DOHH2 (cell line): Measurements from ENCODE around the gene TMCC3.

Experiments
- H3F3A ChIP-seq: fragments of 200-600 bp; sonication (generic), shearing (Covaris generic); 2 replicates; pipeline ENCODE4 v1.6.0; 2016; ENCODE audit warnings: antibody characterized with exemption, mild to moderate bottlenecking; ENCODE audit not compliant: control insufficient read depth, insufficient read depth
- H3K27ac ChIP-seq: fragments of 200-600 bp; sonication (generic); 2 replicates; pipeline ENCODE4 v1.5.1; 2014; ENCODE audit warnings: low read depth, mild to moderate bottlenecking, low read length, moderate library complexity
- H3K27me3 ChIP-seq: fragments of 200-600 bp; sonication (generic); 2 replicates; pipeline ENCODE4 v1.6.1; 2014; ENCODE audit warnings: mild to moderate bottlenecking, low read length, mixed read lengths; ENCODE audit not compliant: control insufficient read depth
- H3K36me3 ChIP-seq: fragments of 200-600 bp; sonication (generic); 2 replicates; pipeline ENCODE4 v1.6.1; 2014; ENCODE audit warnings: mild to moderate bottlenecking, low read length, moderate library complexity, mixed read lengths; ENCODE audit not compliant: control insufficient read depth
- H3K4me1 ChIP-seq: fragments of 200-600 bp; sonication (generic); 2 replicates; pipeline ENCODE4 v1.6.1; 2014; ENCODE audit warnings: mild to moderate bottlenecking, low read length, mixed read lengths; ENCODE audit not compliant: control insufficient read depth
- H3K4me2 ChIP-seq: fragments of 200-600 bp; sonication (generic); 2 replicates; pipeline ENCODE4 v1.6.0; 2014; ENCODE audit warnings: mild to moderate bottlenecking, low read length, moderate library complexity
- H3K4me3 ChIP-seq: fragments of 200-600 bp; sonication (generic); 2 replicates; pipeline ENCODE4 v1.5.1; 2014; ENCODE audit warnings: mild to moderate bottlenecking, low read length, mixed read lengths
- H3K79me2 ChIP-seq: fragments of 200-600 bp; sonication (generic); 2 replicates; pipeline ENCODE4 v1.6.1; 2014; ENCODE audit warnings: mild to moderate bottlenecking, low read length, mixed read lengths; ENCODE audit not compliant: control insufficient read depth
- H3K9me2 ChIP-seq: fragments of 200-600 bp; sonication (generic); replicated peaks from 2 replicates; pipeline ENCODE4 v1.6.1; 2014; ENCODE audit warnings: mild to moderate bottlenecking, low read length, mixed read lengths; ENCODE audit not compliant: control insufficient read depth
- H3K9me3 ChIP-seq: fragments of 200-600 bp; sonication (generic); 2 replicates; pipeline ENCODE4 v1.6.1; 2014; ENCODE audit warnings: antibody characterized with exemption, low read length, mixed read lengths; ENCODE audit not compliant: control insufficient read depth, insufficient read depth
- H4K20me1 ChIP-seq: fragments of 200-600 bp; sonication (generic); 2 replicates; pipeline ENCODE4 v1.6.0; 2014; ENCODE audit warnings: low read depth, mild to moderate bottlenecking, antibody characterized with exemption, low read length, moderate library complexity; ENCODE audit not compliant: control insufficient read depth, insufficient read depth
- EZH2phosphoT487 ChIP-seq: fragments of 200-600 bp; sonication (generic); IDR thresholded peaks from 2 replicates; pipeline ENCODE4 v1.6.1; 2017; ENCODE audit warnings: borderline replicate concordance, mild to moderate bottlenecking, antibody characterized with exemption, low read length, moderate library complexity, mixed read lengths
- TF ChIP-seq, protein P1 (sequence below): fragments of 200-600 bp; sonication (generic); IDR thresholded peaks from one replicate; pipeline ENCODE4 v1.5.1; 2014; ENCODE audit warnings: antibody characterized with exemption, mild to moderate bottlenecking, low read depth, low read length; ENCODE audit not compliant: poor library complexity, severe bottlenecking

Gene TMCC3

DNA sequence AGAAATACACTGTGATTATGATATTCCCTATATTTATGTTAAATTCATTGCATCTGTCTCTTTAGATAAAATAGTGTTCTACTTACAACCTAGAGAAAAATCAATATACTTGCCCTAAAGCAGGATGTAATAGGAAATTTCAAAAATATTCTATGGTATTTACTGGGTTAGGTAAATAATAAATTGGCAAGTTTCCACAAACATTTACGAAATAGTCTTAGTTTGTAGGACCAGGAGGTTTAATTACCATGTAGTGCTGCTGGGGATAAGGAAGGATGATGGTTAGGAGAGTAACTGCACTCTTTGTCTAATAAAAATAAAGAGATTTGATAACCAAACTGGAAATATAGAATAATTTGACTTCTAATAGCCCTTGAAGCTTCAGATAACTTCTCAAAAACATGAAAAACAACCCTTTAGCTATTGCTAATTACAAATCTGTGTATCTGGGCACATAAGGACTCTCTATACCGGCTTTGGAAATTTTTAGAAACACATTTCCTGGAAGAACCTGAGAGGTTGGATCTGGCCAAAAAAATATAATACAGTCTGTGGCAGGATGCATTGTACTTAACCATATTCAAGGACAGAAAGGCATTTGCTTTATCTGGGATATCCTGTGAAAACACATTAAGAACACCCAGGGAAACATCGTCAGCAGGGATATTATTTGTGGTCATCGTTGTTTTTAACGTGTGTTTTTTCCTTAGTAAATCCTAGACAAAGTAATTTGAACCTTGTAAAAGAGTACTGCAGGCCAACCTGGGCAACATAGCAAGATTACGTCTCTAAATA lies 36.7 kb upstream of the TMCC3 start:
- H3K4me2 ChIP-seq = no peak overlapping the region
- no peaks in the 10 kb centered on the region for H3K9me3 ChIP-seq
- no peak for TF ChIP-seq EZH2phosphoT487
- TF ChIP-seq, protein P1, sequence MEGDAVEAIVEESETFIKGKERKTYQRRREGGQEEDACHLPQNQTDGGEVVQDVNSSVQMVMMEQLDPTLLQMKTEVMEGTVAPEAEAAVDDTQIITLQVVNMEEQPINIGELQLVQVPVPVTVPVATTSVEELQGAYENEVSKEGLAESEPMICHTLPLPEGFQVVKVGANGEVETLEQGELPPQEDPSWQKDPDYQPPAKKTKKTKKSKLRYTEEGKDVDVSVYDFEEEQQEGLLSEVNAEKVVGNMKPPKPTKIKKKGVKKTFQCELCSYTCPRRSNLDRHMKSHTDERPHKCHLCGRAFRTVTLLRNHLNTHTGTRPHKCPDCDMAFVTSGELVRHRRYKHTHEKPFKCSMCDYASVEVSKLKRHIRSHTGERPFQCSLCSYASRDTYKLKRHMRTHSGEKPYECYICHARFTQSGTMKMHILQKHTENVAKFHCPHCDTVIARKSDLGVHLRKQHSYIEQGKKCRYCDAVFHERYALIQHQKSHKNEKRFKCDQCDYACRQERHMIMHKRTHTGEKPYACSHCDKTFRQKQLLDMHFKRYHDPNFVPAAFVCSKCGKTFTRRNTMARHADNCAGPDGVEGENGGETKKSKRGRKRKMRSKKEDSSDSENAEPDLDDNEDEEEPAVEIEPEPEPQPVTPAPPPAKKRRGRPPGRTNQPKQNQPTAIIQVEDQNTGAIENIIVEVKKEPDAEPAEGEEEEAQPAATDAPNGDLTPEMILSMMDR = no peak
- no peak overlapping the region for H3K27ac ChIP-seq
- no peaks in the 10 kb centered on the region for H3K36me3 ChIP-seq
- peaks cover 15% of the 10 kb centered on the region for H3K4me1 ChIP-seq
- no peaks in the 10 kb centered on the region for H3K79me2 ChIP-seq
- H3F3A ChIP-seq = no peaks in the 10 kb centered on the region
- no peaks in the 10 kb centered on the region for H3K9me2 ChIP-seq
- H3K27me3 ChIP-seq = 0 out of 2 replicates have a peak, but pooled peaks cover 6% of the 10 kb centered on the region
- H3K4me3 ChIP-seq = no peak overlapping the region
- no peaks in the 10 kb centered on the region for H4K20me1 ChIP-seq

DNA sequence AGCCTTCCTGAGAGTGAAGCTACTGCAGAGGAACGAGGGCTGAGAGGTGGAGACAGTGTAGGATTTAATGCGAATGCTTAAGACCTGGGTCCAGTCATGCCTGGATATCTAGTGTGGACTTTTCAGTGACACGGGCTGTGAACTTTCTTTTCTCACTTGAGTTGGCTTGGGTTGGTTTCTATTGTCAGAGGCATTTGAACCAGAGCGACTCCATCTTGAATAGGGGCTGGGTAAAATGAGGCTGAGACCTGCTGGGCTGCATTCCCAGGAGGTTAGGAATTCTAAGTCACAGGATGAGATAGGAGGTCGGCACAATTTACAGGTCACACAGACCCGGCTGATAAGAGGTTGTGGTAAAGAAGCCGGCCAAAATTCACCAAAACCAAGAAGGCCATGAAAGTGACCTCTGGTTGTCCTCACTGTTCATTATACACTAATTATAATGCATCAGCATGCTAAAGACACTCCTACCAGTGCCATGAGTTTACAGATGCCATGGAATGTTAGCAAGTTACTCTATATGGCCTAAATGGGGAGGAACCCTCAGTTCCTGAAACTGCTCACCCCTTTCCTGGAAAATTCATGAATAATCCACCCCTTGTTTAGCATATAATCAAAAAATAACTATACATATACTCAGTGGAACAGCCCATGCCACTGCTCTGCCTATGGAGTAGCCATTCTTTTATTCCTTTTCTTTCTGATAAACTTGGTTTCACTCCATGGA lies 34.2 kb upstream of the TMCC3 start:
- no peaks in the 10 kb centered on the region for H3F3A ChIP-seq
- H3K9me3 ChIP-seq = no peaks in the 10 kb centered on the region
- no peaks in the 10 kb centered on the region for H3K27me3 ChIP-seq
- H3K27ac ChIP-seq = no peak overlapping the region
- H3K4me1 ChIP-seq = peaks cover 15% of the 10 kb centered on the region
- TF ChIP-seq EZH2phosphoT487 = no peak
- TF ChIP-seq, protein P1 = no peak
- H3K4me2 ChIP-seq = no peak overlapping the region
- H3K9me2 ChIP-seq = no peaks in the 10 kb centered on the region
- H3K36me3 ChIP-seq = no peaks in the 10 kb centered on the region
- H3K79me2 ChIP-seq = no peaks in the 10 kb centered on the region
- no peaks in the 10 kb centered on the region for H4K20me1 ChIP-seq
- no peak overlapping the region for H3K4me3 ChIP-seq

DNA sequence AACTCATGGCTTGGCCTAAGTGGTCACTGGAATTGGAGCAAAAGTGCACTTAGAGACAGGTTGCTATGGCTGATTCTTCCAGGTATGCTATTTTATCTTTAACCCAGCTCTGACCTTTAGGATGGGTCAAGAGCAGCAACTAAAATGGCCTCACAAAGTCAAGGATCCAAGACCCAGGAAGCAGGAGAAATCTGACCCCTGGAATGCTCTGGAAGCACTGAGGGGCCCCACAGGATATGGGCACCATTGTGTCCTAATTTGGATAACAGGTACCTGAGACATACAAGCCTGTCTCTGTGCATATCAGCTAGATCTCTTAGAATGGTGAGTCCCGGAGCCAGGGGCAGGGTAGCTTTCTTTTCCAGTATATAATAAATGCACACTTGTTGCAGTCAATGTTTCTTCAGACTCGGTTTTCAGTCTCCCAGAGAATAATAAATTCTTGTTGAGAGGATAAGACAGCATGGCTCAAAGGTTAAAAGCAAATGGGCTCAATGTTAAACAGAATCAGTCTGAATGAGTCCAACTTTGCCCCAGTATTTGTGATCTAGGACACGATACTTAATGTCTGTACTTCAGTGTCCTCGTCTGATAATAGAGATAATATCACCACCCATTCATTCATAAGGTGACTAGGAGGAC lies 29.3 kb upstream of the TMCC3 start:
- Histone ChIP-seq H3K4me2 (no peak overlapping the region), H3F3A (no peaks in the 10 kb centered on the region), H3K4me1 (peaks cover 26% of the 10 kb centered on the region), H3K79me2 (no peaks in the 10 kb centered on the region), H3K36me3 (no peaks in the 10 kb centered on the region), H3K9me2 (no peaks in the 10 kb centered on the region), H3K27ac (no peak overlapping the region), H3K9me3 (no peaks in the 10 kb centered on the region), H4K20me1 (no peaks in the 10 kb centered on the region), H3K4me3 (no peak overlapping the region), H3K27me3 (no peaks in the 10 kb centered on the region)
- TF ChIP-seq EZH2phosphoT487 = no peak
- TF ChIP-seq, protein P1 = no peak
